Stimulated activated memory B cell treated with anti-CD40 and anti-IgM and Interleukin-4, amounts not matched to agents 10 μg/mL and 1 μg/mL and 100 μg/mL, for 72 hours (primary cell): ENCODE measurements around the gene LUZP2.
"Not testable (repeated sequence)": the region's sequence is repeated elsewhere in the genome, so short reads cannot be mapped to it uniquely, and the experiment has no call there.

Source experiments
- ATAC-seq: fragments of 150-1000 bp; cut with Tn5 transposase; 2 replicates; pipeline ENCODE4 v1.10.0; 2021
- H3K27ac Mint-ChIP-seq: one replicate; pipeline ENCODE4 v1.8.0; 2022; ENCODE audit warnings: mild to moderate bottlenecking, mixed read lengths
- H3K27me3 Mint-ChIP-seq: one replicate; pipeline ENCODE4 v1.8.0; 2022; ENCODE audit warnings: mixed read lengths
- H3K36me3 Mint-ChIP-seq: one replicate; pipeline ENCODE4 v1.8.0; 2022; ENCODE audit warnings: mixed read lengths
- H3K4me1 Mint-ChIP-seq: one replicate; pipeline ENCODE4 v1.8.0; 2022; ENCODE audit warnings: mixed read lengths
- H3K4me3 Mint-ChIP-seq: one replicate; pipeline ENCODE4 v1.8.0; 2022; ENCODE audit warnings: mild to moderate bottlenecking, moderate library complexity, mixed read lengths
- H3K9me3 Mint-ChIP-seq: one replicate; pipeline ENCODE4 v1.8.0; 2022; ENCODE audit warnings: mixed read lengths

The LUZP2 gene

DNA sequence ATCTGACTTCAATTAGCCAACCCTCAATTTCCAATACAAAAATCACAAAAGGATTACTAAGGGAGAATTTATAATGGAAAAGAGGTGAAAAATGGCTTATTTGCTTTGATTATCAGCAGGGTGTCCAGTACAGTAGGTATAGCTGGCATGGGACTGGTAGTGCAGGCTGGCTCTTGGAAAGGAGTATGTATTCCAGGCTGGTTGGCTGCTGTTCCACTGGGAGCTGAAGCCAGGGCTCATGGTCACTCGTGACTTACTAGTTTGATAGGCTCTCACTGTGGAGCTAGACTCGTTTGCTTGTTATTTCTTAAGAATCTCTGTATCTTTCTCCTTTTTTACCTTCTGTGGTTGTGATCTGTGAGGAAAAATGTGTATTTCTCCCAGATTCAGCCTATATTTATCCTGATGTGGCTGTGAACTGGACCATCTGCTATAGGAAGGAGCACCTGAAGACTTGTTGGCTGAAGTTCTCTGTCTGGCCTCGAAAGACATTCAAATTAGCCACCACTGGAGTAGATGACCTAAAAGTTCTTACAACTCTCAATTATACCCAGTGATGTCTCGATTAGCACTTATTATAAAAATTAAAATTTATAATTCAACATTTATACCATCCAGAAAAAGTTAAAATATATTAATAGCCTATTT lies 395.1 kb downstream of the LUZP2 start:
- H3K27me3 Mint-ChIP-seq, H3K27ac Mint-ChIP-seq, H3K9me3 Mint-ChIP-seq, ATAC-seq, H3K4me1 Mint-ChIP-seq, H3K4me3 Mint-ChIP-seq, H3K36me3 Mint-ChIP-seq: not testable (repeated sequence)

DNA sequence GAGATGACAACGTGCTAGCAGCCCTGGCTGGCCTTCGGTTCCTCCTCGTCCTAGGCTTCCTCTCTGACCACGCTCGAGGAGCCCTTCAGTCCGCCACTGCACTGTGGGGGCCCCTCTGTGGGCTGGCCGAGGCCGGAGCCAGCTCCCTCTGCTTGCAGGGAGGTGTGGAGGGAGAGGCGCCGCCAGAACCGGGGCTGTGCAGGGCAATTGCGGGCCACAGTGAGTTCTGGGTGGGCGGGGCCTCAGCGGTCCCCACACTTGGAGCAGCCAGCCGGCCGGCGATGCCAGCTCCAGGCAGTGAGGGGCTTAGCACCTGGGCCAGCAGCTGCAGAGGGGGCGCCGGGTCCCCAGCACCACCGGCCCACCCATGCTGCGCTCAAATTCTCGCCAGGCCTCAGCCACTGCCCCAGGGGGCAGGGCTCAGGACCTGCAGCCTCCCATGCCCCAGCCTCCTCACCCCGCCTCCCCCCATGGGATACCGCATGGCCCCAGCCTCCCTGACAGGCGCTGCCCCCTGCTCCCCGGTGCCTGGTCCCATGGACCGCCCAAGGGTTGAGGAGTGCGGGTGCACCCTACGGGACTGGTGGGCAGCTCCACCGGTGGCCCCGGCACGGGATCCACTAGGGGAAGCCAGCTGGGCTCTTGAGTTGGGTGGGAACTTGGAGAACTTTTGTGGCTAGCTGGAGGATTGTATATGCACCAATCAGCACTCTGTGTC lies 399.4 kb downstream of the LUZP2 start:
- Mint-ChIP-seq H3K27ac (no peak overlapping the region), H3K9me3 (no peaks in the 10 kb centered on the region), H3K36me3 (no peaks in the 10 kb centered on the region), H3K4me1 (no peaks in the 10 kb centered on the region), H3K27me3 (no peaks in the 10 kb centered on the region), H3K4me3 (no peak overlapping the region)
- ATAC-seq, result peak; percentile 53

DNA sequence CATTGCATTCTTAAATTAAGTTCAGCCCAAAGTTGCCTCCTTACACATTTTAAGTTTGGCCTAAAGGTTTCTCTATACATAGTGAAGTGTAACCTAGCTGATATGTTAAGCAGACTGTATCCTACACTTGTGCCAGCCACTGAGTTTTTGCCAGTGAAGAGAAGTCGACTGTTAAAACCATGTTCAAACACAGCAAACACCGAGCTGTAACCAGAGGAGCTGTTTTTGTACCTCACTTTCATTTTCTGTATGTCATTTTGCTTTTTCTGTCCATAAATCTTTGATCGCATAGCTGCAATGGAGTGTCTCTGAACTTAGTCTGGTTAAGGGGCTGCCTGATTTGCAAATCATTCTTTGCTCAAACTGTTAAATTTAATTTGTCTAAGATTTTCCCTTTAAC lies 403.7 kb downstream of the LUZP2 start:
- Mint-ChIP-seq H3K9me3 (no peaks in the 10 kb centered on the region), H3K27ac (no peak overlapping the region), H3K36me3 (no peaks in the 10 kb centered on the region), H3K4me3 (no peak overlapping the region), H3K27me3 (no peaks in the 10 kb centered on the region), H3K4me1 (no peaks in the 10 kb centered on the region)
- no peak for ATAC-seq

DNA sequence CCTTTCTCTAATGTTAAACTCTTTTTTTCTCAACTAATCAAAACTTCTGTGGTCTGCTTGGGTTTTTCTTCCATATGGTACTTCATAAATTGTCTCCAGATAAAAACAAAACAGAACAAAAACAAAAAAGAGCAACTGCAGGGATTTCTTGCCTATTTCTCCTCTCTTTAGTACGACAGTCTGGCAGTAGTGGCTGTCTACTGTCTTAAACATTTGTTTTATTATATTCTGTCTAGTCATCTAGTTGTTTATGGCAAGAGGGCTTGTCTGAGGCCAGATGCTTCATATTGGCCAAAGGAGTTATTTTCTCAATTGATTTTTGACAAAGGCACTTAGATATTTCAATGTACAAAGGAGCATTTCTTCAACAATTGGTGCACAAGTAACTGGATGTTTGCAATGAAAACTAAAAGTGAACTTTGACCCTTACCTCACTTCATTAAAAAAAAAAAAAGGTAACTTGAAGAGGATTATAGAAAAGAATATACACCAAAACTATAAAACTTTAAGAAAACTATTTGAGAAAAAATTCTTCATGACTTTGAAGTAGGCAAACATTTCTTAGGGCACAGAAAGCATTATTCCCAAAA lies 404.2 kb downstream of the LUZP2 start:
- no peaks in the 10 kb centered on the region for H3K9me3 Mint-ChIP-seq
- no peak overlapping the region for H3K27ac Mint-ChIP-seq
- ATAC-seq, result no peak
- no peaks in the 10 kb centered on the region for H3K36me3 Mint-ChIP-seq
- no peaks in the 10 kb centered on the region for H3K27me3 Mint-ChIP-seq
- H3K4me3 Mint-ChIP-seq, result no peak overlapping the region
- no peaks in the 10 kb centered on the region for H3K4me1 Mint-ChIP-seq

DNA sequence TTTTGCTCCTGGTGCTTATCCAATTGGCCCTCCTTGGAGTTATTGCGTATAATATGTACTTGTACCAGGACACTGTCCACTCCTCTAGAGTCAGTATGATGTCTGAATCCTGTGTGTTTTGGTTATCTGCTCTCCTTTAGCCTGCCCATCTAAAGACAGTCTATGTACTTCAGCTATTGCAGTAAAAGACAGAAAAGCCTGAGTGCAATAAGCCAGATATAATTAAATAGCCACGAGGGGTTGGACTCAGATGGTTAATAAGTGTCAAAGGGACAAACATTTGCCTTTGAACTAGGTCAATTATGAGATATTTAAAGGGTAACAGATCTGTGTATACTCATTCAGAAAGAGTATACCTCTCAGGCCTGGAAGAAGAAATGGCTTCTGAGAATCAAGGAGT lies 406.7 kb downstream of the LUZP2 start:
- Mint-ChIP-seq H3K9me3 (peaks cover 3% of the 10 kb centered on the region), H3K4me1 (no peaks in the 10 kb centered on the region), H3K36me3 (no peaks in the 10 kb centered on the region), H3K27ac (no peak overlapping the region), H3K4me3 (no peak overlapping the region), H3K27me3 (no peaks in the 10 kb centered on the region)
- no peak for ATAC-seq

DNA sequence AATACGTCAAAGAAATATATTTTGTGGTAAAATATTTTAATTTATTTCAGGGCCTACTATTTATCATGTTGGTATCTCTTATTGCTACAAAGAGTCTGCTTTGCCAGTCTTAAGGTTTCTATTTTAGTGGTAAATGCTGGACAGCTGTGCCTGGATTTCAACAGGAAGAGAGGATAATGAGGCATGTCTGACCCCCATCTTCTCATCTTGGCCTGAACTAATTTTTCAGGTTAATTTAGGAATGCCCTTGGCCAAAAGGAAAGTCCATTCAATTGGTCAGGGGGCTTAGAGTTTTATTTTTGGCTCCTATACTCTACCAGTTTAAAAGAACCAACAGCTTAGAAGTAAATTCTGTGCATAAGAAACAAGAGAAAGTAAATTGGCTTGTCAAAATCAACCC lies 428.2 kb downstream of the LUZP2 start:
- Mint-ChIP-seq H3K36me3 (no peaks in the 10 kb centered on the region), H3K9me3 (peaks cover 10% of the 10 kb centered on the region), H3K4me1 (no peaks in the 10 kb centered on the region), H3K4me3 (no peak overlapping the region), H3K27ac (no peak overlapping the region), H3K27me3 (no peaks in the 10 kb centered on the region)
- no peak for ATAC-seq

DNA sequence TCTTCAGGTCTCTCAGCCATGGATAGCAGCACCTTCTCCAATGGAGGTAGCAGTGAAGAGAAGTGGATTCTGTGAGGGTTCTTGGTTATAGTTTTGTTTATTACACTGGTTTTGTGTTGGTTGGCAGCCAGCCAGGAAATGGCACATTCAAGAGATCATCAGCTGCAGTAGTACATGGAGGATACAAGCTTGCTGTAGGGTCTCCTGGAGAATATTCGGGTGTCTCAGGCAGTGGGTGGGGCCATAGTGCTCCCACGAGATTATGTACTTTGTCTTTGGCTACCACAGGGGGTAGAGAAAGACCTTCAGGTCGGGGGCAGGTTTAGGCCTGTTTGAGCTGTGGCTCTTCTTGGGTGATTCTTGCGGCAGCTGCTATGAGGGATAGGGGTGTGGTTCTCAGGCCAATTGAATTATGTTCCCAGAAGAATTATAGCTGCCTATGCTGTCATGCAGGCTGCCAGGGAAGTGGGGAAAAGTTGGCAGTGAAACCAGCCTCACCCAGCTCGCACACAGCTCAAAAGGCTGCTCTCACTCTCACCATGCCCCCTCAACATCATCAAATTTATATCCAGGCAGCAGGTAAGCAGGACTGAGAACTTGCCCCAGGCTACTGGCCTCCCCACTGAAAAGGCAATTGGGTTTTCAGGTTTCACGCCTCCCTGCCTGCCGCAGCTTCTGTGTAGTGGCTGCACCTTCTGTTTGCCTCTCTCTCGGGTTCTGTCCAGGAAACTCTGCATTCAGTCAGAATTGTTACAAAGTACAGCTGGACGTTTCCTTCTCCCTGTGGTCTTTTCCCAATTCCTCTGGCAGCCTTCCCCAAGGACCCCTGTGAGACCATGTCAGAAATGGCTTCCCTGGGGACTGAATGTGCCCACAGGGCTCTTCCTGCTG lies 435.5 kb downstream of the LUZP2 start:
- H3K4me3 Mint-ChIP-seq, result no peak overlapping the region

DNA sequence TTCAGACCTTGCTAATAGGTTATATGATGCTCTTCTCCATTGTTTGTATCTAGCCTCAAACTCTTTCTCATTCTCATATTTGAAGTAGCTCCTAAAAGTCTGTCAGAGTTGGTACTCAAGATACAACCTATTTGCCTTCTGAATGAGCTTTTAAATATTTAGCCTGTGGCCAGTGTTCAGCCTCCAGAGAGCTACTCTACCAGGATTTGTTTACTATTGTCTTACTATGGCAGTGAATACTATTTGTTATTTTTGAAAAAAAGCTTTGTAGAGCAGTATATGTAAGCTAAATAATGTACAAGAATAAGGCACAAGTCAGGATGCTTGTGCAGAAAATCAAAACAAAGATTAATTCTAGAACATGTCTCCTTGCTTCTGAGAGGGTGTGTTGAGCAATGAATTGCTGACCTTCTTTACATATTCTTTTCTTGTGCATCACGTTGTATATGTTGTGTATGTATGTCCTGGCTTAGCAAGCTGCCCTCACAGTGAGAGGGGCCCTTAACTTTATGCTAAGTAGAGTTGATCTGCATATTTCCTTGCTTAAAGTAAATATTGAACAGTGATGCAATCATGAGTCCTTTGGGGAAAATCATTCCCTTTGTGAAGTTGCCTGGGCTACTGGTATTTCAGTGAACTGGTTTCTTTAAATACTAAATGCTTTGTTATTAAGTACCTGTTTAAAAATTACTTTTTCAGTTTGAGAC lies 438.0 kb downstream of the LUZP2 start:
- no peak overlapping the region for H3K27ac Mint-ChIP-seq
- H3K27me3 Mint-ChIP-seq, result no peaks in the 10 kb centered on the region
- no peaks in the 10 kb centered on the region for H3K4me1 Mint-ChIP-seq
- no peaks in the 10 kb centered on the region for H3K36me3 Mint-ChIP-seq
- ATAC-seq, result no peak
- H3K9me3 Mint-ChIP-seq, result peaks cover 5% of the 10 kb centered on the region
- H3K4me3 Mint-ChIP-seq, result no peak overlapping the region

More for the DNA sequence above, 435.5 kb downstream of the LUZP2 start:
- Mint-ChIP-seq H3K4me1 (no peaks in the 10 kb centered on the region), H3K27me3 (no peaks in the 10 kb centered on the region), H3K9me3 (peaks cover 12% of the 10 kb centered on the region), H3K27ac (no peak overlapping the region), H3K36me3 (no peaks in the 10 kb centered on the region)
- no peak for ATAC-seq

DNA sequence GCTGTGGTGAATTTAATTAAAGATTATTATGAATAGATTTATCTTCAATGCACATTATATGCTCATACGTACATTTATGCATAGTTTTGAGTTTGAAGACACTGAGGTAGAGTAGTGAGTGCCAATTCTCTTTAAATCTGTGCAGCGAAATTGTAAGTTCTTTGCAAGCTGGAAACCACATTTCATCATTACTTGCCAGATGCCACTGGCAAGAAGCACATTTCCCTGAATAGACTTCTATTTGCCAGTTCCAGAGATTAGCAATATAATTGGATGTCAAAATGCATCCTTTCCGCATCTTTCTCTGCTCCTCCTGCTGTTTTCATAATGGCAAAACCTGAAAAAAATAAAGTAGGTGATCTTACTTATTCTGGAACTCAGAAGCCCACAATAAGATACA lies 448.0 kb downstream of the LUZP2 start:
- no peaks in the 10 kb centered on the region for H3K36me3 Mint-ChIP-seq
- no peaks in the 10 kb centered on the region for H3K4me1 Mint-ChIP-seq
- H3K4me3 Mint-ChIP-seq, result no peak overlapping the region
- peaks cover 2% of the 10 kb centered on the region for H3K9me3 Mint-ChIP-seq
- H3K27me3 Mint-ChIP-seq, result no peaks in the 10 kb centered on the region
- H3K27ac Mint-ChIP-seq, result no peak overlapping the region
- ATAC-seq, result no peak

DNA sequence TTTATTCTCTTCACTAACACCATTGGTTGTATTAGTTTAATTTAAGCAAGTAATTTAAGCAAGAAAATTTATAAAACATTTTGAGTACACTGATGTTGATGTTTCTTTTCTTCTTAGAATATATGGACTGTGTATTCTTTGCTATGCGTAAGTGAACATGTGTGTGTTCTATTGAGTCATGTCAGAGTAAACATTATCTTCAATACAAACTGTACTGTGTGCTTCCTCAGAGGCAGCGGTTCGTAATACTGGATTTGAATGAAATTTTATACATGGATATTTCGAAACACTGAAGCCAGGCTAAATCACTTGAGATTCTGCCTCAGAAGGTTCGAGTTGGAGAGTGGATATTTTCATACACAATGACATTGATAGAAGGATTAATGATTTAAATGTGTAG lies 452.6 kb downstream of the LUZP2 start:
- Mint-ChIP-seq H3K9me3 (peaks cover 4% of the 10 kb centered on the region), H3K36me3 (no peaks in the 10 kb centered on the region), H3K4me3 (no peak overlapping the region), H3K4me1 (no peaks in the 10 kb centered on the region), H3K27ac (no peak overlapping the region), H3K27me3 (no peaks in the 10 kb centered on the region)
- no peak for ATAC-seq

DNA sequence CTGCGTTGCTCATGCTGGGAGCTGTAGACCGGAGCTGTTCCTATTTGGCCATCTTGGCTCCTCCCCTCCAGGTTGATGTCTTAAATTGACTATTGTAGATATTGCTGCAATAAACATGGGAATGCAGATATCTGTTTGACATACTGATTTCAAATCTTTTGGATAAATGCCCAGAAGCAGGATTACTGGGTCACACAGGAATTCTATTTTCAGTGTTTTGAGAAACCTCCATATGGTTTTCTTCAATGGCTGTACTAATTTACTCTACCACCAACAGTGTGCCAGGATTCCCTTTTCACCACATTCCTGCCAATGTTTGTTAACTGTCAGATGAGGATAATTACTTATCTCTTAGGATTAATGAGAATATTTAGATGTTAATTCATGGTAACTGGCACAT lies 467.0 kb downstream of the LUZP2 start:
- no peaks in the 10 kb centered on the region for H3K9me3 Mint-ChIP-seq
- H3K36me3 Mint-ChIP-seq, result no peaks in the 10 kb centered on the region
- H3K4me1 Mint-ChIP-seq, result no peaks in the 10 kb centered on the region
- ATAC-seq, result no peak
- no peak overlapping the region for H3K4me3 Mint-ChIP-seq
- H3K27me3 Mint-ChIP-seq, result no peaks in the 10 kb centered on the region
- H3K27ac Mint-ChIP-seq, result no peak overlapping the region

DNA sequence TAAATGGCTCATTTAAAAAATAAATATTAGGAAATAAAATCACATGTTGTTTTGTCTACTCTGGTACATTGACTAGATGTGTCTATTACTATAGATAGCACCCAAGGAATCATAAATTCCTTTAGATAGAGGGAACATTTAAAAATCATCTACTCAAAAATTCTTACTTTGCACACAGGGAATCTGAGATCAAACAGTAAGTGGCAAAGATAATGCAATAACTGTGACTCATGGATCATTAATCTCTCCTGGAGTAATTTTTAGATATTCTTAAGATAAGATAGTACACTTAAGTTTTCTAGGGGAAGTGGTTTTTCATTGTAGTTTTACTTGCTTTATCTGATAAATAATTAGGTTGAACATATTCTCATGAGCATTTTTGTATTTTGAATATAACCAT lies 468.9 kb downstream of the LUZP2 start:
- H3K4me1 Mint-ChIP-seq, result no peaks in the 10 kb centered on the region
- no peak overlapping the region for H3K27ac Mint-ChIP-seq
- H3K36me3 Mint-ChIP-seq, result no peaks in the 10 kb centered on the region
- H3K4me3 Mint-ChIP-seq, result no peak overlapping the region
- no peaks in the 10 kb centered on the region for H3K9me3 Mint-ChIP-seq
- ATAC-seq, result no peak
- no peaks in the 10 kb centered on the region for H3K27me3 Mint-ChIP-seq

DNA sequence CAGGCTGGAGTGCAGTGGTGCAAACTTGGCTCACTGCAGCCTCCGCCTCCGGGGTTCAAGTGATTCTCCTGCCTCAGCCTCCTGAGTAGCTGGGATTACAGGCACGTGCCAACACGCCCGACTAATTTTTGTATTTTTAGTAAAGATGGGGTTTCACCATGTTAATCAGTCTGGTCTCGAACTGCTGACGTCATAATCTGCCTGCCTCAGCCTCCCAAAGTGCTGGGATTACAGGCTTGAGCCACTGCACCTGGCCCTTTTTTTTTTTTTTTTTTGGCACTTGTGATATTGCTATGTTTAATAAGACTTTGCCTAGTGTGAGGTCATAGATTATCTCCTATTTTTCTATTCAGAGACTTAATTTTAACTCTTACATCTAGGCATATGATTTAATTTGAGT lies 497.1 kb downstream of the LUZP2 start:
- H3K36me3 Mint-ChIP-seq, ATAC-seq, H3K4me1 Mint-ChIP-seq, H3K27ac Mint-ChIP-seq, H3K4me3 Mint-ChIP-seq, H3K9me3 Mint-ChIP-seq, H3K27me3 Mint-ChIP-seq: not testable (repeated sequence)

DNA sequence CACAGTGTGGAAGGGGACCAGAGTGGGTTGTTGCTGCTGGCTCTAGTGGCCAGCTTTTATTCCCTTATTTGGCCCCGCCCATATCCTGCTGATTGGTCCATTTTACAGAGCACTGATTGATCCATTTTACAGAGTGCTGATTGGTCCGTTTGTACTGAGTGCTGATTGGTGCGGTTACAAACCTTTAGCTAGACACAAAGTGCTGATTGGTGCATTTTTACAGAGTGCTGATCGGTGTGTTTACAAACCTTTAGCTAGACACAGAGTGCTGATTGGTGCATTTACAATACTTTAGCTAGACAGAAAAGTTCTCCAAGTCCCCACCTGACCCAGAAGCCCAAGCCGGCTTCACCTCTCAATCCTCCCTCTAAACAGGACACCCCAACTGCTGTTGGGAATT lies 503.1 kb downstream of the LUZP2 start:
- not testable (repeated sequence) for H3K27me3 Mint-ChIP-seq, H3K4me1 Mint-ChIP-seq, H3K4me3 Mint-ChIP-seq, H3K36me3 Mint-ChIP-seq, H3K27ac Mint-ChIP-seq, ATAC-seq
- H3K9me3 Mint-ChIP-seq, result peaks cover 12% of the 10 kb centered on the region

DNA sequence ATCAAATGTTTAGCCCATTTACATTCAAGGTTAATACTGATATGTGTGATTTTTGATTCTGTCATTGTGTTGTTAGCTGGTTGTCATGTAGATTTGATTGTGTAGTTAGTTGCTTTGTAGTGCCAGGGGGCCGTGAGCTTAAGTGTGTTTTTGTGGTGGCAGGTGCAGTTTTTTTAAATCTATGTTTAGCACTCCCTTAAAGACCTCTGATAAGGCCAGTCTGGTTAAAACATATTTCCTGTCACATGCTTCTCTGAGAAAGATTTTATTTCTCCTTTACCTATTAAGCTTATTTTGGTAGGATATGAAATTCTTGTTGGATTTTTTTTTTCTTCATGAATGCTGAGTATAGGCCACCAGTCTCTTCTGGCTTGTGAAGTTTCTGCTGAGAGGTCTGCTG lies 540.6 kb downstream of the LUZP2 start:
- no peak overlapping the region for H3K4me3 Mint-ChIP-seq
- no peak overlapping the region for H3K27ac Mint-ChIP-seq
- H3K36me3 Mint-ChIP-seq, result no peaks in the 10 kb centered on the region
- peaks cover 3% of the 10 kb centered on the region for H3K9me3 Mint-ChIP-seq
- no peaks in the 10 kb centered on the region for H3K27me3 Mint-ChIP-seq
- no peaks in the 10 kb centered on the region for H3K4me1 Mint-ChIP-seq
- ATAC-seq, result no peak
